A673 (cell line): ENCODE data around the gene TNRC6C.

Experiments used
- CTCF ChIP-seq: fragments of 300-800, 200-600 bp; sonication (generic); conservative IDR thresholded peaks from 2 replicates; pipeline ENCODE4 v1.5.1; 2017; ENCODE audit warnings: low read depth, mild to moderate bottlenecking, antibody characterized with exemption, low read length, moderate library complexity, mixed read lengths
- EZH2 ChIP-seq: fragments of 200-600 bp; sonication (generic); IDR thresholded peaks from 2 replicates; pipeline ENCODE4 v1.6.1; 2017; ENCODE audit warnings: borderline replicate concordance, low read depth, mild to moderate bottlenecking, mixed read lengths, antibody characterized with exemption, low read length; ENCODE audit not compliant: poor library complexity, severe bottlenecking

- TF ChIP-seq CTCF, result no peak
- TF ChIP-seq EZH2, result no peak
Observed at GRCh38 chr17:78000341-78000740, 41.8 kb downstream of the TNRC6C start.
